Stimulated activated CD4-positive, alpha-beta T cell treated with anti-CD3 and anti-CD28 coated beads, TNF-alpha, amount 100 ng/mL, for 4 hours (primary cell): ENCODE results near the gene TMTC3.
"Not testable (repeated sequence)": the region's sequence is repeated elsewhere in the genome, so short reads cannot be mapped to it uniquely, and the experiment has no call there.

Source experiments
- DNase-seq, 3 experiments: peaks; one replicate each; pipeline ENCODE4 v3.0.0-alpha.2; 2020; ENCODE audit warnings: low read depth in 3 of 3

The TMTC3 gene

DNA sequence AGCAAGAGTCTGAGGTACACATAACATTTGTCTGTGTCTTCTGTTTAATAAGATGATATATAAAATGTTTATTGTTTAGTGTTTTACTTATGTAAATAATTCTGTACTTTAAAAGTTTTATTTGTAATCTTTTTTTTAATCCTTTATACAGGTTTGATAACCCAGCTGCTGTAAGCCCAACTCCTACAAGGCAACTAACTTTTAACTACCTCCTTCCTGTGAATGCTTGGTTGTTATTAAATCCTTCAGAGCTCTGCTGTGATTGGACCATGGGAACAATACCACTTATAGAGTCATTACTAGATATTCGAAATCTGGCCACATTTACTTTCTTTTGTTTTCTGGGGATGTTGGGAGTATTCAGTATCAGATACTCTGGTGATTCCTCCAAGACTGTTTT lies 24.1 kb downstream of the TMTC3 start:
- no peak for DNase-seq

- DNase-seq = no peak
Measured at GRCh38 chr12:88167384-88167783, 25.3 kb downstream of the TMTC3 start.

GRCh38 chr12:88172844-88173407 lies 30.8 kb downstream of the TMTC3 start:
- DNase-seq = no peak

DNA sequence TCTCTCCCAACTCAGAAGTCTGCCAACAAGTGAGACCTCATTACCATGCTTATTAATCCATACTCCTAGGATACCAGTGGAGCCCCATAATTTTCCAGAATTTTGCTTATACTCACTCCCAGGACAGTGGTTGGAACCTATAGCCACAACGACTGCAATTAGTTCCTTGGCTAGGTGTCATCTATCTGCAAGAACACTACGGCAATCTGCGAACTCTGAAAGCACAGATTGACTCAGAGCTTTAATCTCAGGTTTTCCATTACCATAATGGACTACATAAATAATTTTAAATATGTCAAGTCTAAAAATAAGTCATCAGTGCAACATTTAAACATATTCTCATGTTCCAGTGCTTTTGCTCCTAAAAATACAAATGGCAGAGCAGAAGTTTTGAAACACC lies 33.4 kb downstream of the TMTC3 start:
- no peak for DNase-seq

GRCh38 chr12:88179436-88180014 lies 37.4 kb downstream of the TMTC3 start:
- DNase-seq = no peak

DNA sequence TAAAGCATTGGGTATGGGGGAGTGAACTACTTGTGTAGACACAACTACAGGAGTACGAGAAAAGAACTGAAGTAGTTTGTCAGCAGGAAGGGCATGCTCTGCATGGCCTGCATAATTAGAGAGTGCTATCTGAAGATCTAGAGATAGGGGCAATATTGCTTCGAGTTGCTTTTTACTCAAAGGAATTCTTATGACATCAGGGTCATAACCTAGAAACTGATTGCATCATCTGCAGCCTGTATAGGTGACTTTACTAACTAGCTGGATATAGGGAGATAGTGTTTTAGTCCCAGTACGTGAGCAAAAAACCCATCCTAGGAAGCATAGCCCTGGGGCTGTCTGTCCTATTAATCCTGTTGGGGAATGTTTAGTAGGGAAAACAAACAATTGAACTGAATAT lies 39.8 kb downstream of the TMTC3 start:
- no peak for DNase-seq

GRCh38 chr12:88182416-88182815 lies 40.3 kb downstream of the TMTC3 start:
- no peak for DNase-seq

DNA sequence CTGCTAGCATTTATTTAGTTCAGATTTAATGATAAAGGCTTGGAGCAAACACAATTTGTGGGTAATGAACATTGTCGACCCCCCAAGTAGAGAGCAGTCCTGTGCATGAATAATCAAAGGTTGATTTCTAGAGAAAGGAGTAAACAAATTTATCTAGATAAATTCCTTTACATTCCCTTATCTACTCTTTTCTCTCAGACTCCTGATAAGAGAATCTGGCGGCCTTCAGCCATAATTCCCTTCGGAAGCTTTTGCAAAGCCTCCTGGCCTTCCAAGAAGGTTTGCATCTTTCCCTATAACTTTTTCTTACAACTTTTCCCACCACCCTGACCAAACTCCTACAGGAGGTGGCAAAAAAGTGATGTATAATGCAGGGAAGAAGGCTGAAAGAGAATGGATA lies 42.1 kb downstream of the TMTC3 start:
- DNase-seq = no peak

- no peak for DNase-seq
Measured at GRCh38 chr12:88185279-88185678, 43.2 kb downstream of the TMTC3 start.

DNA sequence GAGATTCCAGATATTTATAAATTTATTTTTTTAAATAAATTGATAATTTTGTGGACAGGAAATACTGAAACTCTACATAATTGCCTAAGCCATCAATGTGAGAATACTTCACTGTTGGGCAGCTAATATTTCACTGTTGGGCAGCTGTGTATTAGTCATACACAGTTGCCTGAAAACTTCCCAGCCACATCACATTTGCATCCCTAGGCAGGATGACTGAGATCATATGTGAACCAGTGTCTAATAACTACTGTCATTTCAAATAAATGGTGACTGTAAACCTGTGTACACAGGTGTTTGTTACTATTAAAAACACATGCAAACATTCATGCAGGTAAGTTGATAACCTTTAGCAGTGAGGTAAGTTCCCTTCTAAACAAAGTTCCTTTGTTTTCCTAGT lies 43.9 kb downstream of the TMTC3 start:
- no peak for DNase-seq

DNA sequence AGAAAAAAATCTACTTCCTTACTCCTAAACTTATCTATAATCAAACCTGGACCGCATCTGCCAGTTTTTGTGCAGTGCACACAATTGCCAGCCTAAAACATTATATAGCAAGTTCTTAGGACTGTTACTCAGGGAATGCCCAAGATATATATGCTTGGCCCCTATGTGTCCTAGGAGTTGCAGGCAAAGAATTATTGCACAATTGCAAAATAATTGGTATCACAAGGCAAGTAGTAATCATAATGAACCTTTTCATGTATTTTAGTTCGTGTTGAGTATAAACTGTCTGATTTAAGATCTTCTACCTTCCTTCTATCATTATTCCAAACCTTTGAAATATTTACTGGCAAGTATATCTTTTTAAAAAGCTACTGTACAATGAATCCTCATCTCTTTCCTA lies 45.5 kb downstream of the TMTC3 start:
- no peak for DNase-seq

DNA sequence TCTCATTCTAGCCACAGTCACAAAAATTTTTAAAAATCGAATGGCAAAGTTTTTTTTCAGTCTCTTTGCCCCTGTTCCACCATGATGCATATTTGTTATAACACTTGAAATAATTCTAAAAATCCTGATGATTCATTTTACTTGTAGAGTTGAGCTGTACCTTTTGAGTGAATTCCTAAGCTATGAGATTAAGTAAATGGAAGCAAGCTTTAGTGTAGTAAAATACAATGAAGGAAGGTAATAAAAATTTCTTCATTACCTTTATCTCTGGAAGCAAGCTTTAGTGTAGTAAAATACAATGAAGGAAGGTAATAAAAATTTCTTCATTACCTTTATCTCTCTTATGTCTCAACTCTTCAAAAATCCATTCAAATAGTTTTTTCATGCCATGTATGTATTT lies 46.1 kb downstream of the TMTC3 start:
- no peak for DNase-seq

GRCh38 chr12:88192426-88192825 lies 50.3 kb downstream of the TMTC3 start:
- no peak for DNase-seq

- DNase-seq = no peak
Measured at GRCh38 chr12:88194868-88195267, 52.8 kb downstream of the TMTC3 start.

DNA sequence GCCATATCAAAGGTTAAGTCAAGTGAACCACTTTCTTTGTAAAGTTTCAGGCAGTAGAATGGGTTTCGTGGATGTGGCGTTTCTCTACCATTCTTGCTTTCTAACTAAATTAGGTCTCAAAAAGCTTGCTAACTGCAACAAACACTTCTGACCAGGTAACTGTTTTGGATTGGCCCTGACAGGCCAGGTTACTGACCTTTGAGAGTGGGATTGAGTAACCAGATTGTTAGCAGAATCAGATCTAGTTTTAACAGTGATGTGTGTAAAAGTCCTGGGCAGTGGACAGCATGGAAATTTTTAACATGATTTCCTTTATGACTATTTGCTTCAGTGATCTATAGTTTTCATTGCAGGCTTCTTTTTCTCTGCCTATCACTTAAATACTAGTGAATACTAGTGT lies 57.9 kb downstream of the TMTC3 start:
- DNase-seq = no peak

DNA sequence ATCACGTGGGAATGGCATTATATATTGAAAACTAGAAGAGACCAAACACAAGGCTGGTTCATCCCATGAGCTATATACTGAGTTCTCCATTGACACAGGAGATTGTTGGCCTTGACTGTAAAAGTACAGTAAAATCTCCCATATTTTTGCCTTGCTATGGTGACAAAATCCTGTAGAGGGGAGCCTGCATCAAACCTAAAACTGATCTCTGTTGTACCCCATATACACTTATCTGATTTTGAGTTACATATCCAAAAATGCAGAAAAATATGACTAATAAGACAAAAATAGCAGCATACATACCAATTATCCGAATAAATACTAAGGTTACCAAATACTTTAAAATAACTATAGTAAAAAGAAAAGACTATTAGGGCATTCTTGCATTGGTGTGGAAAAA lies 60.4 kb downstream of the TMTC3 start:
- DNase-seq = no peak

DNA sequence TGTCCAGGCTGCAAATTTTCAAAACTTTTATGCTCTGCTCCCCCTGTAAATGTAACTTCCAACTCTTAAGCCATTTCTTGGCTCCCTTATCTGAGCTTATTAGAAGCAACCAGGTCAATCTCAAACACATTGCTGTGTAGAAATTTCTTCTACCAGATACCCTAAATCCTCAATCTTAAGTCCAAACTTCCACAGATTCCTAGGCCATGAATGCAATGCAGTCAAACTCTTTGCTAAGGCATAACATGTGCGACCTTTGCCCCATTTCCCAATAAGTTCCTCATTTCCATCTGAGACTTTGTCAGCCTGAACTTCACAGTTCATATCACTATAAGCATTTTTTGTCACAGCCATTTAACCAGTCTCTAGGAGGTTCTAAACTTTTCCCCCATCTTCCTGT lies 64.5 kb downstream of the TMTC3 start:
- no peak for DNase-seq

- DNase-seq = no peak
Measured at GRCh38 chr12:88207921-88208620, 66.0 kb downstream of the TMTC3 start.

- DNase-seq = no peak
Measured at GRCh38 chr12:88208661-88209060, 66.6 kb downstream of the TMTC3 start.

DNA sequence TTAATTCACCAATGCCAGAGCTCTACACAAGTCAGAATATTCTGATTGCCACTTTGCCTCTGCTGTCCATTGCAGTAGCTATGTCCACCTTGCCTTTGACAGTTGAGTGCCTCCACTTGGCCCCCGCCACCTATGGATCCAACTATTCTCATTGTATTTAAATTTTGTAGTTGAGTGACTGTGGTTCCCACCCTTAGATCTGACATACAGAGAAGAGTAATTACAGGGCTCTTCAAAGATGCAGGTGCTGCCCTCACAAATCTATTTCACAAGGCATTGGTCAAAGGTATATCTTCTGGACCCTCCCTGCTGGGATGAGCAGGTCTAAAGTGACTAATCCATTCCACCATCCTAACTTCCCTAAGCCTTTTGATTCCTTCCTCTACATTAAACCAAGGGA lies 68.2 kb downstream of the TMTC3 start:
- DNase-seq = not testable (repeated sequence)

DNA sequence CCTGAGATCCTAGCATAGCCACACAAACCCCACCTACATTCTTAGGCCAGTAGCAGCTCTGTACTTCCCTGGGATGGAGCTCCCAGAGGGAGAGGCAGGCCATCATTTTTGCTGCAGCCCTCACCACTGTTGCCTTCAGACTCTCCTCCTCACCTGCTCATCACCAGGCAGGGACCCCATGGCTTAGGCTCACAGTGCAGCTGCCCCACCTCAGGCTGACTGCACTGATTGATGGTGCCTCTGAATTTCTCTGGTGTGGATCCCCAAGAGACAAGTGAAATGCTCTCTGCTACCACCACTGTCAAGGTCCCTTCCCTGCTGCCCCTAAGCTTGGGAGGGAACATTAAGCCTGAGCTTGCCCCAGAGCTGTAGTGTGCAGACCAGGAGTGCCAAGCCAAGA lies 76.2 kb downstream of the TMTC3 start:
- no peak for DNase-seq

- DNase-seq = no peak
Measured at GRCh38 chr12:88219861-88220260, 77.8 kb downstream of the TMTC3 start.

GRCh38 chr12:88223519-88223918 lies 81.4 kb downstream of the TMTC3 start:
- DNase-seq = no peak

DNA sequence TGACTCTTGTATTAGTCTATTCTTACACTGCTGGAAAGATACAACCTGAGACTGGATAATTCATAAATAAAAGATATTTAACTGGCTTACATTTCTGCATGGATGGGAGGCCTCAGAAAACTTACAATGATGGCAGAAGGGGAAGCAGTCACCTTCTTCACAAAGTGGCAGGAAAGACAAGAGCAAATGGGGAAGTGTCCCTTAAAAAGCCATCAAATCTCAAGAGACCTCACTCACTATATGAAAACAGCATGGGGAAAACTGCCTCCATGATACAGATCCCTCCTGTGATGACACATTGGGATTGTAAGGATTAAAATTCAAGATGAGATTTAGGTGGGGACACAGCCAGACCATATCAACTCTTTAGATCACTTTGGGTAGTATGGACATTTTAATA lies 83.7 kb downstream of the TMTC3 start:
- DNase-seq = no peak
